ENCODE data around the gene TRIM71. TPM values are rescaled to one million over a fixed set of nuclear protein-coding genes. Genes with fewer than 3 reads are reported as not detected.

TRIM71 gene
- total and polyA plus RNA-seq, 2 experiments from 2014 or later = 3.3 to 21.8 TPM

GRCh38 chr3:32885283-32885901, 67.6 kb downstream of the TRIM71 start:
- no peak overlapping the region for H3K4me3 ChIP-seq
- peaks cover 7% of the 10 kb centered on the region for H3K36me3 ChIP-seq
- peak overlapping the region; percentile 24 for H3K27ac ChIP-seq
- DNase-seq (ENCODE audit: low read depth in 1 of 2, low spot score in 1 of 2) = peak in 1 of 2 donors; percentile 31
- no peak for TF ChIP-seq CTCF (IDR thresholded peaks at IDR 0.05; ENCODE audit: low read depth, low read length)
- H3K27me3 ChIP-seq = no peaks in the 10 kb centered on the region
- H3K9me3 ChIP-seq (ENCODE audit: low read depth) = no peaks in the 10 kb centered on the region
- peaks cover 16% of the 10 kb centered on the region for H3K4me1 ChIP-seq (ENCODE audit: low read depth)

- Histone ChIP-seq H3K27me3 (no peaks in the 10 kb centered on the region), H3K9me3 (ENCODE audit: low read depth) (no peaks in the 10 kb centered on the region), H3K4me1 (ENCODE audit: low read depth) (peaks cover 16% of the 10 kb centered on the region), H3K27ac (peak overlapping the region; percentile 24), H3K4me3 (no peak overlapping the region), H3K36me3 (peaks cover 16% of the 10 kb centered on the region)
- no peak for DNase-seq (ENCODE audit: low read depth in 1 of 2, low spot score in 1 of 2)
- TF ChIP-seq CTCF (IDR thresholded peaks at IDR 0.05; ENCODE audit: low read depth, low read length) = no peak
Observed at GRCh38 chr3:32886296-32886695, 68.5 kb downstream of the TRIM71 start.

- Histone ChIP-seq H3K36me3 (peaks cover 19% of the 10 kb centered on the region), H3K4me1 (ENCODE audit: low read depth) (peaks cover 16% of the 10 kb centered on the region), H3K9me3 (ENCODE audit: low read depth) (no peaks in the 10 kb centered on the region), H3K27me3 (no peaks in the 10 kb centered on the region), H3K4me3 (no peak overlapping the region), H3K27ac (no peak overlapping the region)
- DNase-seq (ENCODE audit: low read depth in 1 of 2, low spot score in 1 of 2) = no peak
- TF ChIP-seq CTCF (IDR thresholded peaks at IDR 0.05; ENCODE audit: low read depth, low read length) = no peak
Observed at GRCh38 chr3:32886911-32887310, 69.1 kb downstream of the TRIM71 start.

GRCh38 chr3:32888739-32889138, 70.9 kb downstream of the TRIM71 start:
- H3K4me1 ChIP-seq (ENCODE audit: low read depth) = peaks cover 16% of the 10 kb centered on the region
- no peaks in the 10 kb centered on the region for H3K27me3 ChIP-seq
- H3K9me3 ChIP-seq (ENCODE audit: low read depth) = no peaks in the 10 kb centered on the region
- no peak overlapping the region for H3K4me3 ChIP-seq
- H3K36me3 ChIP-seq = peaks cover 22% of the 10 kb centered on the region
- DNase-seq (ENCODE audit: low read depth in 1 of 2, low spot score in 1 of 2) = no peak
- no peak overlapping the region for H3K27ac ChIP-seq
- no peak for TF ChIP-seq CTCF (IDR thresholded peaks at IDR 0.05; ENCODE audit: low read depth, low read length)

GRCh38 chr3:32890420-32891276, 72.9 kb downstream of the TRIM71 start:
- Histone ChIP-seq H3K4me1 (ENCODE audit: low read depth) (peaks cover 5% of the 10 kb centered on the region), H3K36me3 (peaks cover 22% of the 10 kb centered on the region), H3K27ac (no peak overlapping the region), H3K27me3 (no peaks in the 10 kb centered on the region), H3K4me3 (no peak overlapping the region), H3K9me3 (ENCODE audit: low read depth) (no peaks in the 10 kb centered on the region)
- TF ChIP-seq CTCF (IDR thresholded peaks at IDR 0.05; ENCODE audit: low read depth, low read length) = no peak
- no peak for DNase-seq (ENCODE audit: low read depth in 1 of 2, low spot score in 1 of 2)

All from cardiac muscle cell (in vitro differentiated cells and primary cell).